ENCODE measurements around the gene ABCC8. TPM values are rescaled to one million over a fixed set of nuclear protein-coding genes. Genes with fewer than 3 reads are reported as not detected.

Gene ABCC8
- total RNA-seq, 2 donors from 2014 or later, result not detected

GRCh38 chr11:17477084-17477333, 364 bp upstream of the ABCC8 start:
- Mint-ChIP-seq H3K27ac (no peak overlapping the region), H3K4me3 (no peak overlapping the region), H3K36me3 (ENCODE audit: low read depth) (peaks cover 8% of the 10 kb centered on the region), H3K27me3 (peaks cover 73% of the 10 kb centered on the region), H3K4me1 (peaks cover 8% of the 10 kb centered on the region)
- DNase-seq, result no peak
- no peaks in the 10 kb centered on the region for H3K9me3 ChIP-seq (ENCODE audit: control insufficient read depth, low read length, poor library complexity, severe bottlenecking)
- ATAC-seq, result no peak

GRCh38 chr11:17475666-17476316, 854 bp downstream of the ABCC8 start:
- Mint-ChIP-seq H3K36me3 (ENCODE audit: low read depth) (peaks cover 8% of the 10 kb centered on the region), H3K27ac (no peak overlapping the region), H3K4me3 (peak overlapping the region; percentile 39), H3K4me1 (peaks cover 6% of the 10 kb centered on the region), H3K27me3 (peaks cover 76% of the 10 kb centered on the region)
- H3K9me3 ChIP-seq (ENCODE audit: control insufficient read depth, low read length, poor library complexity, severe bottlenecking), result no peaks in the 10 kb centered on the region
- no peak for DNase-seq
- ATAC-seq, result no peak

- DNase-seq (no peak), ATAC-seq (no peak)
- Mint-ChIP-seq H3K4me3 (no peak overlapping the region), H3K27me3 (peaks cover 62% of the 10 kb centered on the region), H3K27ac (no peak overlapping the region), H3K36me3 (ENCODE audit: low read depth) (peaks cover 8% of the 10 kb centered on the region), H3K4me1 (peaks cover 6% of the 10 kb centered on the region)
- no peaks in the 10 kb centered on the region for H3K9me3 ChIP-seq (ENCODE audit: control insufficient read depth, low read length, poor library complexity, severe bottlenecking)
Measured at GRCh38 chr11:17473071-17473744, 3.4 kb downstream of the ABCC8 start.

- Mint-ChIP-seq H3K27ac (no peak overlapping the region), H3K36me3 (ENCODE audit: low read depth) (peaks cover 8% of the 10 kb centered on the region), H3K4me1 (peaks cover 6% of the 10 kb centered on the region), H3K27me3 (peaks cover 59% of the 10 kb centered on the region), H3K4me3 (no peak overlapping the region)
- no peak for DNase-seq
- ATAC-seq, result no peak
- no peaks in the 10 kb centered on the region for H3K9me3 ChIP-seq (ENCODE audit: control insufficient read depth, low read length, poor library complexity, severe bottlenecking)
Measured at GRCh38 chr11:17472467-17472866, 4.2 kb downstream of the ABCC8 start.

- ATAC-seq, result no peak
- no peak overlapping the region for H3K4me3 Mint-ChIP-seq
- H3K27ac Mint-ChIP-seq, result no peak overlapping the region
- H3K27me3 Mint-ChIP-seq, result peaks cover 58% of the 10 kb centered on the region
- DNase-seq, result no peak
- peaks cover 10% of the 10 kb centered on the region for H3K36me3 Mint-ChIP-seq (ENCODE audit: low read depth)
- H3K4me1 Mint-ChIP-seq, result peaks cover 6% of the 10 kb centered on the region
- H3K9me3 ChIP-seq (ENCODE audit: control insufficient read depth, low read length, poor library complexity, severe bottlenecking), result no peaks in the 10 kb centered on the region
Measured at GRCh38 chr11:17471501-17471900, 5.1 kb downstream of the ABCC8 start.

- Mint-ChIP-seq H3K4me3 (no peak overlapping the region), H3K27me3 (peaks cover 58% of the 10 kb centered on the region), H3K4me1 (peaks cover 7% of the 10 kb centered on the region), H3K36me3 (ENCODE audit: low read depth) (peaks cover 8% of the 10 kb centered on the region), H3K27ac (no peak overlapping the region)
- ATAC-seq, result no peak
- no peaks in the 10 kb centered on the region for H3K9me3 ChIP-seq (ENCODE audit: control insufficient read depth, low read length, poor library complexity, severe bottlenecking)
- DNase-seq, result no peak
Measured at GRCh38 chr11:17469998-17470397, 6.6 kb downstream of the ABCC8 start.

- no peak for ATAC-seq
- H3K4me1 Mint-ChIP-seq, result peaks cover 3% of the 10 kb centered on the region
- H3K27ac Mint-ChIP-seq, result no peak overlapping the region
- no peak overlapping the region for H3K4me3 Mint-ChIP-seq
- H3K9me3 ChIP-seq (ENCODE audit: control insufficient read depth, low read length, poor library complexity, severe bottlenecking), result no peaks in the 10 kb centered on the region
- peaks cover 57% of the 10 kb centered on the region for H3K27me3 Mint-ChIP-seq
- H3K36me3 Mint-ChIP-seq (ENCODE audit: low read depth), result peaks cover 2% of the 10 kb centered on the region
- DNase-seq, result no peak
Measured at GRCh38 chr11:17468122-17468521, 8.5 kb downstream of the ABCC8 start.

GRCh38 chr11:17463546-17464174, 13.0 kb downstream of the ABCC8 start:
- peaks cover 49% of the 10 kb centered on the region for H3K27me3 Mint-ChIP-seq
- no peak overlapping the region for H3K27ac Mint-ChIP-seq
- DNase-seq, result no peak
- no peaks in the 10 kb centered on the region for H3K9me3 ChIP-seq (ENCODE audit: control insufficient read depth, low read length, poor library complexity, severe bottlenecking)
- H3K36me3 Mint-ChIP-seq (ENCODE audit: low read depth), result peaks cover 2% of the 10 kb centered on the region
- H3K4me1 Mint-ChIP-seq, result peaks cover 3% of the 10 kb centered on the region
- ATAC-seq, result no peak
- H3K4me3 Mint-ChIP-seq, result no peak overlapping the region

GRCh38 chr11:17462940-17463339, 13.7 kb downstream of the ABCC8 start:
- peaks cover 2% of the 10 kb centered on the region for H3K36me3 Mint-ChIP-seq (ENCODE audit: low read depth)
- H3K27ac Mint-ChIP-seq, result no peak overlapping the region
- no peaks in the 10 kb centered on the region for H3K9me3 ChIP-seq (ENCODE audit: control insufficient read depth, low read length, poor library complexity, severe bottlenecking)
- no peak overlapping the region for H3K4me3 Mint-ChIP-seq
- no peak for DNase-seq
- ATAC-seq, result no peak
- H3K4me1 Mint-ChIP-seq, result peaks cover 3% of the 10 kb centered on the region
- peaks cover 49% of the 10 kb centered on the region for H3K27me3 Mint-ChIP-seq

- no peak for ATAC-seq
- peaks cover 54% of the 10 kb centered on the region for H3K27me3 Mint-ChIP-seq
- H3K27ac Mint-ChIP-seq, result no peak overlapping the region
- peaks cover 4% of the 10 kb centered on the region for H3K4me1 Mint-ChIP-seq
- no peak overlapping the region for H3K4me3 Mint-ChIP-seq
- DNase-seq, result no peak
- no peaks in the 10 kb centered on the region for H3K9me3 ChIP-seq (ENCODE audit: control insufficient read depth, low read length, poor library complexity, severe bottlenecking)
- H3K36me3 Mint-ChIP-seq (ENCODE audit: low read depth), result no peaks in the 10 kb centered on the region
Measured at GRCh38 chr11:17460406-17460805, 16.2 kb downstream of the ABCC8 start.

GRCh38 chr11:17459236-17459896, 17.3 kb downstream of the ABCC8 start:
- Mint-ChIP-seq H3K36me3 (ENCODE audit: low read depth) (no peaks in the 10 kb centered on the region), H3K4me3 (no peak overlapping the region), H3K4me1 (peaks cover 4% of the 10 kb centered on the region), H3K27me3 (peaks cover 45% of the 10 kb centered on the region), H3K27ac (no peak overlapping the region)
- no peaks in the 10 kb centered on the region for H3K9me3 ChIP-seq (ENCODE audit: control insufficient read depth, low read length, poor library complexity, severe bottlenecking)
- DNase-seq (no peak), ATAC-seq (no peak)

GRCh38 chr11:17458268-17458667, 18.4 kb downstream of the ABCC8 start:
- ATAC-seq (no peak), DNase-seq (no peak)
- no peaks in the 10 kb centered on the region for H3K9me3 ChIP-seq (ENCODE audit: control insufficient read depth, low read length, poor library complexity, severe bottlenecking)
- H3K27me3 Mint-ChIP-seq, result peaks cover 47% of the 10 kb centered on the region
- H3K27ac Mint-ChIP-seq, result no peak overlapping the region
- no peak overlapping the region for H3K4me3 Mint-ChIP-seq
- H3K36me3 Mint-ChIP-seq (ENCODE audit: low read depth), result no peaks in the 10 kb centered on the region
- peaks cover 4% of the 10 kb centered on the region for H3K4me1 Mint-ChIP-seq

- peaks cover 47% of the 10 kb centered on the region for H3K27me3 Mint-ChIP-seq
- H3K36me3 Mint-ChIP-seq (ENCODE audit: low read depth), result no peaks in the 10 kb centered on the region
- no peak overlapping the region for H3K27ac Mint-ChIP-seq
- ATAC-seq (no peak), DNase-seq (no peak)
- peaks cover 4% of the 10 kb centered on the region for H3K4me1 Mint-ChIP-seq
- H3K4me3 Mint-ChIP-seq, result no peak overlapping the region
- no peaks in the 10 kb centered on the region for H3K9me3 ChIP-seq (ENCODE audit: control insufficient read depth, low read length, poor library complexity, severe bottlenecking)
Measured at GRCh38 chr11:17457396-17458173, 19.1 kb downstream of the ABCC8 start.

Data from T-helper 17 cell (primary cell).